ENCODE results near the gene PHF5A. TPM values are rescaled to one million over a fixed set of nuclear protein-coding genes. Genes with fewer than 3 reads are reported as not detected.
A peak's percentile ranks its signal among the peaks of the same experiment; 100 is the strongest.

Gene PHF5A
- total and polyA plus RNA-seq, 2 donors (not counting 1 experiment from before 2014, with no cell fraction given): 29.4 to 31.6 TPM

DNA sequence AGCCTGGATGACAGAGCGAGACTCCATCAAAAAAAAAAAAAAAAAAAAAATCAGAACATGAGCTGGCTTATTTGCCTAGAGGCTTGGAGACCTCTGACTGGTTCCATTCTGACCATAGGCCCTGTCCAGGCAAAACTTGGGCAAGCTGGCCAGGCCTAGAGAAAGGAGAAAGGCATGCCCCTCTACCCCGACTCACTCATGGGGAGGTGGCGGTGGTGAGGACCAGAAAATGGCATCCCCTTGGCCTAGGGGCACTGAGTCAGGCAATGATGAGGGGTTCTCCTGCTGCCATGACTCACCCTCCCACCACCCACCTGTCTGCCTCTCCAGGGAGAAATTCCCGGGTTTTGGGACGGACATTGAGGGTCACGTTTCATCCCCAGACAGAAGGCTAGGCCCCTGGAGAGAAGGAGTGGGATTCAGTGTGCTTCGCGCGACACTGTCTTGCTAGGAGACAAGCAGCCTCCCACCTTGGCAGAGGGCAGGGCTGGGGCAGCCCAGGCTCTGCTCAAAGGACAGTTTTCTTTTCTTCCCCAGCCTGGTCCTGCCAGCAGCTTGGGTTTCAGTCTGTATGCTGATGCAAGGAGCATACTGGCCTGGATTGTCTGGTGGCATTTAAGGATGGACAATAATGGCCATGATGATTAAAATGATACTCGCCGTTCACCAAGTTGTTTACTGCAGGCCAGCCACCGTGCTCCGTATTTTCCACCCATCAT, 39.1 kb downstream of the PHF5A start:
- DNase-seq (no peak), ATAC-seq (ENCODE audit: low read depth) (no peak)
- Mint-ChIP-seq H3K27ac (no peak overlapping the region), H3K27me3 (no peaks in the 10 kb centered on the region), H3K4me1 (peaks cover 23% of the 10 kb centered on the region), H3K9me3 (ENCODE audit: insufficient read depth) (no peaks in the 10 kb centered on the region), H3K4me3 (no peak overlapping the region)
- ChIA-PET POLR2A (interaction anchor here (0.7 to 1.9 kb wide), 2 partner anchors 17 to 86 kb away, joined by 7 to 8 read pairs; partner anchors contain the start of gene TOB2), CTCF (interaction anchor here (0.7 to 2.1 kb wide), 3 partner anchors 26 to 1281 kb away, joined by 3 to 8 read pairs (median 5); no protein-coding TSS in a partner anchor)
- TF ChIP-seq, protein P1, sequence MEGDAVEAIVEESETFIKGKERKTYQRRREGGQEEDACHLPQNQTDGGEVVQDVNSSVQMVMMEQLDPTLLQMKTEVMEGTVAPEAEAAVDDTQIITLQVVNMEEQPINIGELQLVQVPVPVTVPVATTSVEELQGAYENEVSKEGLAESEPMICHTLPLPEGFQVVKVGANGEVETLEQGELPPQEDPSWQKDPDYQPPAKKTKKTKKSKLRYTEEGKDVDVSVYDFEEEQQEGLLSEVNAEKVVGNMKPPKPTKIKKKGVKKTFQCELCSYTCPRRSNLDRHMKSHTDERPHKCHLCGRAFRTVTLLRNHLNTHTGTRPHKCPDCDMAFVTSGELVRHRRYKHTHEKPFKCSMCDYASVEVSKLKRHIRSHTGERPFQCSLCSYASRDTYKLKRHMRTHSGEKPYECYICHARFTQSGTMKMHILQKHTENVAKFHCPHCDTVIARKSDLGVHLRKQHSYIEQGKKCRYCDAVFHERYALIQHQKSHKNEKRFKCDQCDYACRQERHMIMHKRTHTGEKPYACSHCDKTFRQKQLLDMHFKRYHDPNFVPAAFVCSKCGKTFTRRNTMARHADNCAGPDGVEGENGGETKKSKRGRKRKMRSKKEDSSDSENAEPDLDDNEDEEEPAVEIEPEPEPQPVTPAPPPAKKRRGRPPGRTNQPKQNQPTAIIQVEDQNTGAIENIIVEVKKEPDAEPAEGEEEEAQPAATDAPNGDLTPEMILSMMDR (IDR thresholded peaks at IDR 0.05): no peak
- TF ChIP-seq EZH2 (IDR thresholded peaks at IDR 0.05; ENCODE audit: borderline replicate concordance, insufficient read depth, low read depth, low read length, poor library complexity, severe bottlenecking): no peak
- Histone ChIP-seq H3K27ac (ENCODE audit: low read length in 2 of 2) (peak overlapping the region in 1 of 2 donors; percentile 19), H3K4me1 (ENCODE audit: control insufficient read depth in 2 of 2, insufficient read depth in 2 of 2, low read length in 2 of 2) (peaks cover 7 to 11% of the 10 kb centered on the region in 2 donors), H3K36me3 (replicated peaks in 1 of 2; ENCODE audit: control extremely low read depth in 1 of 2, control insufficient read depth in 1 of 2, extremely low read depth in 1 of 2, insufficient read depth in 2 of 2, low read length in 1 of 2) (peaks cover 0 to 28% of the 10 kb centered on the region in 2 experiments), H3K9me3 (ENCODE audit: control extremely low read depth in 1 of 3, control insufficient read depth in 2 of 3, insufficient read depth in 1 of 3, low read length in 2 of 3) (no peaks in the 10 kb centered on the region), H3K4me2 (replicated peaks; ENCODE audit: low read depth, low read length, poor library complexity, severe bottlenecking) (no peak overlapping the region), H3K27me3 (replicated peaks in 1 of 4; ENCODE audit: control extremely low read depth in 1 of 4, control insufficient read depth in 3 of 4, insufficient read depth in 4 of 4, low read length in 3 of 4) (no peaks in the 10 kb centered on the region), H3K4me3 (ENCODE audit: control extremely low read depth in 1 of 5, extremely low read depth in 1 of 5, insufficient read depth in 1 of 5, low read depth in 2 of 5, low read length in 4 of 5) (no peak overlapping the region), H2AFZ (ENCODE audit: insufficient read depth, low read depth, low read length, poor library complexity, severe bottlenecking) (no peak overlapping the region), H3K9ac (ENCODE audit: low read length) (no peak overlapping the region), H3K79me2 (ENCODE audit: control insufficient read depth, insufficient read depth, low read length) (peaks cover 63% of the 10 kb centered on the region), H4K20me1 (ENCODE audit: control insufficient read depth, insufficient read depth, low read length, poor library complexity, severe bottlenecking) (peaks cover 27% of the 10 kb centered on the region)
- 96% methylated on average over 7 of the region's 13 CpGs for WGBS (ENCODE audit: insufficient coverage)
- intact Hi-C loops (cut with micrococcal nuclease): no loop called here
